Globus pallidus (tissue), 1 donor: ENCODE results near the gene SYNE3.
A peak's percentile ranks its signal among the peaks of the same experiment; 100 is the strongest.
"Not testable (repeated sequence)": the region's sequence is repeated elsewhere in the genome, so short reads cannot be mapped to it uniquely, and the experiment has no call there.

ENCODE experiments used
- DNase-seq: peaks from one replicate; pipeline ENCODE4 v3.0.0-alpha.2; 2015; ENCODE audit warnings: low spot score

SYNE3 gene

GRCh38 chr14:95523815-95524448 is 7.5 kb upstream of the SYNE3 start:
- no peak for DNase-seq

- DNase-seq: no peak
These were observed 6.8 kb upstream of the SYNE3 start for GRCh38 chr14:95523051-95523814.

GRCh38 chr14:95522556-95522955 is 6.1 kb upstream of the SYNE3 start:
- DNase-seq: no peak

- no peak for DNase-seq
These were observed 5.7 kb upstream of the SYNE3 start for GRCh38 chr14:95522116-95522515.

GRCh38 chr14:95521001-95521400 is 4.6 kb upstream of the SYNE3 start:
- no peak for DNase-seq

- no peak for DNase-seq
These were observed 3.9 kb upstream of the SYNE3 start for GRCh38 chr14:95520346-95520745.

GRCh38 chr14:95519699-95520098 is 3.2 kb upstream of the SYNE3 start:
- no peak for DNase-seq

GRCh38 chr14:95518045-95518751 is 1.7 kb upstream of the SYNE3 start:
- no peak for DNase-seq

- DNase-seq: peak; percentile 69
These were observed 576 bp downstream of the SYNE3 start for GRCh38 chr14:95515596-95516552.

GRCh38 chr14:95515080-95515489 is 1.4 kb downstream of the SYNE3 start:
- DNase-seq: peak; percentile 71

- no peak for DNase-seq
These were observed 2.0 kb downstream of the SYNE3 start for GRCh38 chr14:95514131-95515079.

GRCh38 chr14:95513291-95513690 is 3.2 kb downstream of the SYNE3 start:
- no peak for DNase-seq

- DNase-seq: no peak
These were observed 4.8 kb downstream of the SYNE3 start for GRCh38 chr14:95511687-95512086.

- no peak for DNase-seq
These were observed 5.6 kb downstream of the SYNE3 start for GRCh38 chr14:95510804-95511203.

- not testable (repeated sequence) for DNase-seq
These were observed 6.1 kb downstream of the SYNE3 start for GRCh38 chr14:95510344-95510743.

GRCh38 chr14:95509495-95509894 is 7.0 kb downstream of the SYNE3 start:
- no peak for DNase-seq

- DNase-seq: no peak
These were observed 8.1 kb downstream of the SYNE3 start for GRCh38 chr14:95508377-95508776.

- DNase-seq: no peak
These were observed 8.7 kb downstream of the SYNE3 start for GRCh38 chr14:95507701-95508103.

- no peak for DNase-seq
These were observed 9.3 kb downstream of the SYNE3 start for GRCh38 chr14:95507174-95507573.

GRCh38 chr14:95505030-95505589 is 11.3 kb downstream of the SYNE3 start:
- no peak for DNase-seq
